ENCODE data around the gene TRMT61B.

TRMT61B gene

GRCh38 chr2:28895189-28895893 is 25.2 kb upstream of the TRMT61B start:
- TF ChIP-seq, protein P1, sequence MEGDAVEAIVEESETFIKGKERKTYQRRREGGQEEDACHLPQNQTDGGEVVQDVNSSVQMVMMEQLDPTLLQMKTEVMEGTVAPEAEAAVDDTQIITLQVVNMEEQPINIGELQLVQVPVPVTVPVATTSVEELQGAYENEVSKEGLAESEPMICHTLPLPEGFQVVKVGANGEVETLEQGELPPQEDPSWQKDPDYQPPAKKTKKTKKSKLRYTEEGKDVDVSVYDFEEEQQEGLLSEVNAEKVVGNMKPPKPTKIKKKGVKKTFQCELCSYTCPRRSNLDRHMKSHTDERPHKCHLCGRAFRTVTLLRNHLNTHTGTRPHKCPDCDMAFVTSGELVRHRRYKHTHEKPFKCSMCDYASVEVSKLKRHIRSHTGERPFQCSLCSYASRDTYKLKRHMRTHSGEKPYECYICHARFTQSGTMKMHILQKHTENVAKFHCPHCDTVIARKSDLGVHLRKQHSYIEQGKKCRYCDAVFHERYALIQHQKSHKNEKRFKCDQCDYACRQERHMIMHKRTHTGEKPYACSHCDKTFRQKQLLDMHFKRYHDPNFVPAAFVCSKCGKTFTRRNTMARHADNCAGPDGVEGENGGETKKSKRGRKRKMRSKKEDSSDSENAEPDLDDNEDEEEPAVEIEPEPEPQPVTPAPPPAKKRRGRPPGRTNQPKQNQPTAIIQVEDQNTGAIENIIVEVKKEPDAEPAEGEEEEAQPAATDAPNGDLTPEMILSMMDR (IDR thresholded peaks at IDR 0.05), result no peak
- peak; percentile 79 for DNase-seq (ENCODE audit: low spot score)
- peak overlapping the region; percentile 100 for H3K4me3 ChIP-seq
- peak overlapping the region; percentile 66 to 84 for H3K27ac ChIP-seq

DNA sequence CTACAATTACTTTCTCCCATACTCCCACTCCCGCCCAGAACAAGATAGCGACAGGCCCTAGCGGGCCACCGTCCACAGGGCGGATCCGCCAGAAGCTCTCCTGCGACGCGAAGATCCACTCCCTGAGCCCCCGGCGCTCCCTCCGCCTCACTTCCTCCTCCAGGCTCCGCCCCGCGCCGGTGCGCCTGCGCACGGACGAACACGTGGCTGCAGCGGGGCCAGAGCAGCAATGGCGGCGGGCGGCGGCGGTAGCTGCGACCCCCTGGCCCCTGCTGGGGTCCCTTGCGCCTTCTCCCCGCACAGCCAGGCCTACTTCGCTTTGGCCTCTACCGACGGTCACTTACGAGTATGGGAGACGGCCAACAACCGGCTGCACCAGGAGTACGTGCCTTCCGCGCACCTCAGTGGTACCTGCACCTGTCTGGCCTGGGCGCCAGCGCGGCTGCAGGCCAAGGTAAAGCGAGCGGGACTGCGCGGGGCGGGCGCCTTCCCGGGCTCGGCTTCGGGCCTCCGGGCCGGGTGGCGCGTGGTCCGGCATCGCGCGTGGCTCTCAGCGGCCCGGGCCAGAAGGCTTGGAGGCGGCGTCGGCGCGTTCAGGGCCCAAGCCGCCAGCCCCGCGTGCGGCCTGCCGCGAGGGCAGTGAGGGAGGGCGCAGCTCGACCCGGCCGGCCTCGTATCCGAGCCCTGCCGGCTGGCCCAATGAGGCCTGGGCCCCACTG is 24.5 kb upstream of the TRMT61B start, which contains the start of gene WDR43:
TSS of gene WDR43 (plus strand) at position 198 of the 719 bp plus-strand sequence. CDS start at position 230, 32 bp downstream.
- peak; percentile 98 for DNase-seq (ENCODE audit: low spot score)
- TF ChIP-seq, protein P1 (IDR thresholded peaks at IDR 0.05), result no peak
- Histone ChIP-seq H3K27ac (peak within 1 kb of the TSS; percentile 66 to 84), H3K4me3 (peak within 1 kb of the TSS; percentile 100)

DNA sequence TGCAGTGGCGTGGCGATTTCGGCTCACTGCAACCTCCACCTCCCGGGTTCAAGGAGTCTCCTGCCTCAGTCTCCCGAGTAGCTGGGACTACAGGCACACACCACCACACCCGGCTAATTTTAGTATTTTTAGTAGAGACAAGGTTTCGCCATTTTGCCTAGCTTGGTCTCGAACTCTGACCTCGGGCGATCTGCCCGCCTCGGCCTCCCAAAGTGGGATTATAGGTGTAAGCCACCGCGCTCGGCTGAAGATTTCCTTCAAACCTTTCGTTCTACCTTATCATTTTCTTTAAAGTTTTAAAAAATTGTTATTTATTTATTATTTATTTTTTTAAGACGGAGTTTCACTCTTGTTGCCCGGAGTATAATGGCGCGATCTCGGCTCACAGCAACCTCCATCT is 23.4 kb upstream of the TRMT61B start:
- DNase-seq (ENCODE audit: low spot score), result no peak
- TF ChIP-seq, protein P1 (IDR thresholded peaks at IDR 0.05), result no peak
- Histone ChIP-seq H3K4me3 (no peak overlapping the region), H3K27ac (no peak overlapping the region)

DNA sequence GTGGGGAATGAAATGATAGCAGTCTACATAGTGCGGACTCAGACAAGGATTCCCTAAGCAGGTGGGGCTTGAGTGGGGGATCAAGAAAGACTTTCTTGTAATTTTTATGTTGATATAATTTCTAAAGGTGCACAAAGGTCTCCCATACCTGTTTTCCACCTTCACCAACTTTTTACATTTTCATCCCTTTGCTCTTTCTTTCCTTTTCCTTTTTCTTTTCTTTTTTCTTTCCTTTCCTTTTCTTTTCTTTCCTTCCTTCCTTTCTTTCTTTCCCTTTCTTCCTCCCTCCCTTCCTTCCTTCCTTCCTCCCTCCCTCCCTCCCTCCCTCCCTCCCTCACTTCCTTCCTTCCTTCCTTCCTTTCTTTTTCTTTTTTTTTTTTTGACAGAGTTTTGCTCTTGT is 10.1 kb upstream of the TRMT61B start:
- TF ChIP-seq, protein P1 (IDR thresholded peaks at IDR 0.05), result no peak
- no peak overlapping the region for H3K27ac ChIP-seq
- DNase-seq (ENCODE audit: low spot score), result no peak
- H3K4me3 ChIP-seq, result no peak overlapping the region

DNA sequence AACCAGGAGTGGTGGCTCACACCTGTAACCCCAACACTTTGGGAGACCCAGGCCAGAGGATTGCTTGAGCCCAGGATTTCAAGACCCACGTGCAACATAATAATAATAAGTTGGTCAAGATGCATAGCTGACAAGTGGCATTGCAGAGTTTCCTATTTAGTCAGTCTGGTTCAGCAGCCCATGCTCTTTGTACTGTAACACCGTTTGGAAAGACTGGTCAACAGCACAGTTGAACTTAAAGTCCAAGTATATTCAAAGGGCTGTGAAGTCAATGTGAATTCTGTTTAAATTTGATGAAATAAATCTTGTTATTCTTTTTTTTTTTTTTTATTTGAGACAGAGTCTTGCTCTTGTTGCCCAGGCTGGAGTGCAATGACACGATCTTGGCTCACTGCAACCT is 1.5 kb upstream of the TRMT61B start:
- DNase-seq (ENCODE audit: low spot score), result no peak
- Histone ChIP-seq H3K4me3 (no peak overlapping the region), H3K27ac (no peak overlapping the region)
- TF ChIP-seq, protein P1 (IDR thresholded peaks at IDR 0.05), result no peak

GRCh38 chr2:28869494-28870145 is 489 bp downstream of the TRMT61B start:
- Histone ChIP-seq H3K4me3 (peak overlapping the region; percentile 91), H3K27ac (peak overlapping the region; percentile 73 to 81)
- DNase-seq (ENCODE audit: low spot score), result no peak
- TF ChIP-seq, protein P1 (IDR thresholded peaks at IDR 0.05), result no peak

Data from coronary artery (tissue), 2 donors.